Measurements from ENCODE around the gene GJB5.

- TF ChIP-seq CTCF (IDR thresholded peaks at IDR 0.05; ENCODE audit: poor library complexity, severe bottlenecking) (no peak), EZH2 (IDR thresholded peaks at IDR 0.05; ENCODE audit: borderline replicate concordance, insufficient read depth, low read length, poor library complexity, severe bottlenecking) (no peak), POLR2AphosphoS5 (IDR thresholded peaks at IDR 0.05) (no peak), TAF1 (IDR thresholded peaks at IDR 0.05; ENCODE audit: low read depth) (no peak), RAD21 (conservative IDR thresholded peaks at IDR 0.05) (no peak), SMC3 (conservative IDR thresholded peaks at IDR 0.05; ENCODE audit: poor library complexity) (no peak)
These were observed 40.5 kb upstream of the GJB5 start for GRCh38 chr1:34714386-34714785.

Data from neural cell (in vitro differentiated cells).